HG03060 (cell line): ENCODE results near the gene RABGGTA.
"Not testable (repeated sequence)": the region's sequence is repeated elsewhere in the genome, so short reads cannot be mapped to it uniquely, and the experiment has no call there.

Experiments used
- ATAC-seq: cut with Tn5 transposase; IDR thresholded peaks from one replicate; pipeline ENCODE4 v1.9.1; 2021; ENCODE audit warnings: low read depth, moderate number of reproducible peaks; ENCODE audit not compliant: unreplicated experiment

The RABGGTA gene

DNA sequence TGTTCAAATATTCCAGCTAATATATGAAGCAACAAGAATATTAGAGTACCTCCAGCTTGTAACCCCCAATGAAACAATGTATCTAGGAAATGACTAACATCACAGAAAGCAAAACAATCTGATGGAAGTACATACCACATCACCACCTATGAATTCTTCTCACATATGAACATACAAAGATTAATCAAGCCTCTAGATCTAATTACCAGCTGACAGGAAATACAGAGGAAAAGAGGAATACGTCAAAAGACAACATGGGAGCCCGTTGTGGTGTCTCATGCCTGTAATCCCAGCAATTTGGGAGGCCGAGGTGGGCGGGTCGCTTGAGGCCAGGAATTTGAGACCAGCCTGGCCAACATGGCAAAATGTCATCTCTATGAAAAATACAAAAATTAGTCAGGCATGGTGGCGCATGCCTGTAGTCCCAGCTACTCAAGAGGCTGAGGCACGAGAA, 46.8 kb downstream of the RABGGTA start:
- no peak for ATAC-seq

DNA sequence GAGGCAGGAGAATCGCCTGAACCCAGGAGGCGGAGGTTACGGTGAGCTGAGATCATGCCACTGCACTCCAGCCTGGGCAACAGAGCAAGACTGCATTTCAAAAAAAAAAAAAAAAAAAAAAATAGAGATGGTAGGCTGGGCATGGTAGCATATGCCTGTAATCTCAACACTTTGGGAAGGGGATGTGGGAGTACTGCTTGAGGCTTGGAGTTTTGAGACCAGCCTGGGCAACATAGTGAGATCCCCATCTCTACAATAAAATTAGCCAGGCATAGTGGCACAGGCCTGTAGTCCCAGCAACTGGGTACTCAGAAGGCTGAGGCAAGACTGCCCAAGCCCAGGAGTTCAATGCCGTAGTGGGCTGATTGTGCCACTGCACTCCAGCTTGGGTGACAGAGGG, 48.4 kb downstream of the RABGGTA start:
- not testable (repeated sequence) for ATAC-seq

GRCh38 chr14:24219521-24219920, 51.9 kb downstream of the RABGGTA start:
- no peak for ATAC-seq

DNA sequence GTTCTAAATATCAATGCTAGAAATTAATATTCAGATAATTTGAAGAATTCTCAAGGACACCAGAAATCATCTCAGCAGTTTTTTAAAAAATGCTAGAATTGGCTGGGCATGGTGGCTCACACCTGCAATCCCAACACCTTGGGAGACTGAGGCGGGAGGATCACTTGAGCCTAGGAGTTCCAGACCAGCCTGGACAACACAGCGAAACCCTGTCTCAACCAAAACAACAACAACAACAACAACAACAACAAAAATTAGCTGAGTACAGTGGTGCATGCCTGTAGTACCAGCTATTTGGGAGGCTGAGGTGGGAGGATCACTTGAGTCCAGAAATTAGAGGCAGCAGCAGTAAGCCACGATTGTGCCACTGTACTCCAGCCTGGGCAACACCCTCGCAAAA, 52.3 kb downstream of the RABGGTA start:
- ATAC-seq: no peak

- not testable (repeated sequence) for ATAC-seq
Measured at GRCh38 chr14:24216876-24217275, 54.5 kb downstream of the RABGGTA start.

DNA sequence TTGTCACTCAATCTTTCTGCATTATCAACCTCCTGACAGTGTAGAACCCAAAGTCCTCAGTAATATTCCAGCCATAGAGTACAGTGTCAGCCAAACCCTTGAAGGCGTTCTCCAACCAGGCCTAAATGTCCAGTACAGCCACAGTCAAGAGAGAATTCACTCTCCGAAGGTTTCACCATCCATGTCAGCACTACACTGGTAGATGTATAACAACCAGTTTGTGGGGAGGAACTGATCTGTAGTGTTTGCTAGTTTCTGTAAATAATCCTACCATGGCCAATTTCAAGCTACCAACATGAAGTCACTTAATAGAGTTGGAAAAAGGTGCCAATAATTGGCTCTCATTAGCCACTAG, 55.1 kb downstream of the RABGGTA start:
- no peak for ATAC-seq
